ENCODE results near the gene OLFML3.
A peak's percentile ranks its signal among the peaks of the same experiment; 100 is the strongest.
"Not testable (repeated sequence)": the region's sequence is repeated elsewhere in the genome, so short reads cannot be mapped to it uniquely, and the experiment has no call there.

The OLFML3 gene, protein sequence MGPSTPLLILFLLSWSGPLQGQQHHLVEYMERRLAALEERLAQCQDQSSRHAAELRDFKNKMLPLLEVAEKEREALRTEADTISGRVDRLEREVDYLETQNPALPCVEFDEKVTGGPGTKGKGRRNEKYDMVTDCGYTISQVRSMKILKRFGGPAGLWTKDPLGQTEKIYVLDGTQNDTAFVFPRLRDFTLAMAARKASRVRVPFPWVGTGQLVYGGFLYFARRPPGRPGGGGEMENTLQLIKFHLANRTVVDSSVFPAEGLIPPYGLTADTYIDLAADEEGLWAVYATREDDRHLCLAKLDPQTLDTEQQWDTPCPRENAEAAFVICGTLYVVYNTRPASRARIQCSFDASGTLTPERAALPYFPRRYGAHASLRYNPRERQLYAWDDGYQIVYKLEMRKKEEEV

DNA sequence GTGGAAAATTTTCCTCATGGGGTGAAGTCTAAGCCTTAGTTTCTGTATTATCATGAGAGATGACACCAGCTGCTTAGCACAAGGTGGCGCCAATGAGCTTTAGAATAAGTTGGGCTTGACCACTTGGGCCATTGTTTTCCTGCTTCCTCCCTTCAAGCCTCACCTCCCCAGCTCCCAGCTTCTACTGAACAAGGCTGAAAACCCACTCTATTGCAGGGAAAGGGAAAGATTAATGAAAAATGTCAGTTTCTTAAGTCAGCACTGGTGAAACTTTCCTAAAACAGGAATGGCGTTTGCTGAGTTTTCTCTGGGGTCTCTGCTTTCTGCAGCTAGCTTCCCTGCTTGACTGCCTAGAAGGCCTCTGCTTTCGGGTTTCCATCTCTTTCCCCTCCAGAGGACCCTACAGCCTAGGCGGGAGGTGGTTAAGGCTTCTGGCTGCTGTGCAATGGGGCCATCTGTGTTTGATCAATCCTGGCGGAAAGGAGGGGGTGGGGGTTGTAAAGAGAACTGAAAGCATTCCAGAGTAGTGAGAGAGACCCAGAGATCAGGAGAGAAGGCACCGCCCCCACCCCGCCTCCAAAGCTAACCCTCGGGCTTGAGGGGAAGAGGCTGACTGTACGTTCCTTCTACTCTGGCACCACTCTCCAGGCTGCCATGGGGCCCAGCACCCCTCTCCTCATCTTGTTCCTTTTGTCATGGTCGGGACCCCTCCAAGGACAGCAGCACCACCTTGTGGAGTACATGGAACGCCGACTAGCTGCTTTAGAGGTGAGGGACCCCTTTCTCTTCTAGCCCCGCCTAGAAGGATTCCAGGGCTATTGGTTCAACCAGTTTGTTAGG, at the start of gene OLFML3:
TSS of gene OLFML3 (plus strand) at position 612 of the 840 bp plus-strand sequence. CDS start at position 655, 43 bp downstream.
- DNase-seq, result peak; percentile 57

DNA sequence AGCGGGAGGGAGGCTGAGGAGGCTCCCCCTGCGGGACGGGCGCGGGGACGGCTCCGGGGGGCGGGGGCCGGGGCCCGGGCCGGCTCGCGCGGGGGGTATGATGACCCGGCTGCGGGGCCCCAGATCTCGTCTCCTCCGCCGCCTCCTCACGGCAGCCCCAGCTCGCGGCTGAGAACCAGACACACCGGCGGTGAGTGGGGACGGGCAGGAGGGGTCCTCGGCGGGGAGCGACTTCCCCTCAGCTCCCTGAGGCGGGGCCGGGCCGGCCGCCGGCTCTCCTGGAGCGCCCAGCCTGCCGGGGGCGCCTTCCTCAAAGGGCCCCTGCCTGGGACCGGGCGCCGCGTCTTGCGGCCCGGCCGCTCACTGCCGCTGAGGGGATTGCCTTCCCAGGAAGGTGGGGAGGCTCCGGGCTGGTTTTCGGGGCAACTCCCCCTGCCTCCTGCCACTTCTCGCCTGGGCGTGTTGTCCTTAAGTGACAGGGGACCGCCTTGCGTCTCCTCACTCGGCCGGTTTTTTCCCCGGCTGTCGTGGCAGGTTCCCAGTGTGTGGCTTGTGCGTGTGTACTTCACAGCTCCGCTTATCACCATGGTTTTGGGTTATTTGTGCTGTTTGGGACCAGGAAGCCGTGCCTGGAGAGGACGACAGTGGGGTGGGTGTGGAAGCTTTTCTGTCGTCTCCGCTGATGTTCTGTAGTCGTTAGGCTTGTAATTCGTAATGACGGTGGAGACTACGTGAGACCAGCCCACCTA, 49.4 kb upstream of the OLFML3 start:
- DNase-seq, result peak; percentile 7

DNA sequence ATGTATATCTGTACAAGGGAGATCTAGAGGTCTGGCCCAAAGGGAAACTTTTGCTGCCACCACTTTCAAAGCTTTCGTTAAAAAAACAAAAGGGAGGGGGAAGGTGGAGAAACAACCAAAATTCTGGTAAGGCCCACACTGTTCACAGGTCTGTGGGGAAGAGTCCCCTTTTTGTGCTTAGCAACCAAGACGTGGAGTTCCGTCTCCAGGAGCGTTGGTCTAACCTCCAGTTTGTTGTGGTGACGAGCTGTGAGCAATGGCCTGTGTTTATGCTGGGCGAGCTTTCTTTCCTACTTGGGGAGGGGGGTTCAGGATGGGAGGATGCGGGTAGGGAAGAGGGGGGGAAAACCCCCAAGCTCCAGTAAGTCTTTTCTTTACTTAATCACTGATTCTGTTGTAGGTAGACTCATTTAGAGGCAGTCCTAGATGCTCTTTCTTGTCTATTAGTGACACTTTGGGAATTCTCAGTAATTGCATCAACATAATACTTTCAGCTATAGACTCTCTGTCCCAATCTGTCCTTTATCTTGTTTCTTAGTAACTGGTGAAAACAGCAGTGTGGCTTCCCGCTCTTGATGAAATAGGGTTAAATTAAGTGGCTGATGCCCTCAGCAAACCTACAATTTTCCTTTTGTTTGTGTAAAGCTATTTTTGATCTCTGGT, 48.6 kb upstream of the OLFML3 start:
- DNase-seq, result no peak

DNA sequence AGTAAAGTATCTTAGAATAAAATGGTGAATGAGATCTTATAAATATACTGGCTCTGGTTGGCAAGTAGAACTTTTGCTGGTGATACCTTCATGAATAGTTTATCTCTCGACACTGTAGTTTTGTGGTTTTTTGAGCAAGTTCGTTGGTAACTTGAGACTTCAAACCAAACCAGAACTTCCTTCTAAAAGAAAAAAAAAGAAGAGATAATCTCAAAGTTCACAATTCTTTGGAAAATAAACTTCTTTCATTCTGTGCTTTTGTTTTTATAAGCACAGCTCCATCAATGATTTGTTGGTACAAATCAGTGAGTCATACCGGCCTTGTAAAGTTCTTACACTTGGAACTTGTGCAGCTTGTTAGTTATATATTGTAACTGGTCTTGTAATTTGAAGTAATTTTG, 47.8 kb upstream of the OLFML3 start:
- no peak for DNase-seq

DNA sequence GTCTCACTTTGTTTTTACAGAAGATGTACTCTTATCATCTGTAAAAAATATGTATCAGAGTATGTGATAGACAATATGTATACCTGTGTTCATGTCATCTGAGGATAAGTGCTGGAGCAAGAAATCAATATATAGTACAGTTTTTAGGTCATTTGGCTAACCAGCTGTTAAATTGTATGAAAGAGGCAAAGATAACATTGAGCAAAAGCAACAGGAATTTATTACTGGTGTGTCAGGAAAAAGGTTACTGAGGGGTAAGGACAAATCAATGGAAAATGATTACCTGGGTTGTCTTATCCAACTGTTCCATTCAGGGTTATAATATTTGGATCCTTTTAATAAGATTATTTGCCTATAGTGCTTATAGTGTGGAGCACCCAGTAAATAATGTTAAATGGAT, 45.3 kb upstream of the OLFML3 start:
- DNase-seq, result no peak

DNA sequence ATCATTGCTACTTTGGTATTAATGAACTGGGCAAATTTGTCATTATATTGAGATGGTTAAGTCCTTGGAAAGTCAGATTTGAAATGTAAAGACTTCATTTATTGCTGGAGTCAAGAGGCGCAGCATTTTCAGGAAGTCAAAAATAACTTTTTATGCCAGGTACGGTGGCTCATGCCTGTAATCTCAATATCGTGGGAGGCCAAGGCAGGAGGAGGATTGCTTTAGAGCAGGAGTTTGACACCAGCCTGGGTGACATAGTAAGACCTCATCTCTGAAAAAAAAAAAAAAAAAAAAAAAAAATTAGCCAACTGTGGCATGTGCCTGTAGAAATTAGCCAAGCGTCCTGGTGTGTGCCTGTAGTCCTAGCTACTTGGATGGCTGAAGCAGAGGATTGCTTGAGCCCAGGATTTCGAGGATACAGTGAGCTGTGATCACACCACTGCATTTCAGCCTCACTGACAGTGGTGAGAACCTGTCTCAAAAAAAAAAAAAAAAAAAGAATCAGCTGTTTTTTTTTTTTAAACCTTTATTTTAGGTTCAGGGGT, 44.7 kb upstream of the OLFML3 start:
- no peak for DNase-seq

DNA sequence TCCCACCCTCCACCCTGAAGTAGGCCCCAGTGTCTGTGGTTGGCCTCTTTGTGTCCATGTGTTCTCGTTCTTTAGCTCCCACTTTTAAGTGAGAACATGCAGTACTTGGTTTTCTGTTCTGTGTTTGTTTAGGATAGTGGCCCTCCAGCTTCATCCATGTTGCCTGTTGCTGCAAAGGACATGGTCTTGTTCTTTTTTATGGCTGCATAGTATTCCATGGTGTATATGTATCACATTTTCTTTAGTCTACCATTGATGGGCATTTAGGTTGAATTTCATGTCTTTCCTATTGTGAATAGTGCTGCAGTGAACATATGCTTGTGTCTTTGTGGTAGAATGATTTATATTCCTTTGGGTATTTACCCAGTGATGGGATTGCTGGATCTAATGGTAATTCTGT, 44.1 kb upstream of the OLFML3 start:
- no peak for DNase-seq

DNA sequence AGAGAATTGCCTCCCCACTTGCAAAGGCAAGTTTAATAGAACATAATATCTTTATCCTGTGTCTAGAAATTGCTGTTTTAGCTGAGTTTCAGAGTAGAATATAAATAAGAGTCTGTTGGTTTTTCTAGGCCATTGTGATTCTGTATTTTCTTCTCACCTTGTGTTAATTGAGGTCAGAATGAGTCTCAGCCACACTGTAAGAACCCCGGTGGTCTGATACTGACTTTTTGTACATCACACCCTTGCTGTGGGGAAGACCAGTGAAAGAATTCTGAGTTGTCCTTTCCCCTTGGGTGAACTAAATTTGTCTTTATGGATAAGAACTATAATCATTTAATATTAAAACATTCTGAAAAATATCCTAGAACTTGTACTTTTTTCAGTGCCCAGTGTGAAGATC, 43.3 kb upstream of the OLFML3 start:
- DNase-seq, result no peak

DNA sequence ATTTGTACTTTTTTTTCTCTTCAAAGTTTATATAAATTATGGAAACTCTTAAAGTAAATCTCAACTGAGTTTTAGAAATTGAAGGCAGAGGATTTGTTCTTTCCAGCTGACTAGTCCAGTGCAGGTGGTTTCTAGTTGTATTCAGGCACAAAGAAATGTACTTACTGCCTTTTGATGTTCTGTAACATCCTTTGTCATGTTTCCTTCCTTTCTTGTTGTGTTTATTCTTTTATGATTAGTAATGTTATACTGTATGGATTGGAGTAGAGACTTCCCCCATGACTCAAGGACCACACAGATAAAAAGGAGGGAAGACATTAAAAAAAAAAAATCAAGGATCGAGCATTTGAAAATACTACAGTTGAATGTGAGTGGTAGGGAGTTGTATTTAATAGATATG, 42.1 kb upstream of the OLFML3 start:
- DNase-seq, result no peak

DNA sequence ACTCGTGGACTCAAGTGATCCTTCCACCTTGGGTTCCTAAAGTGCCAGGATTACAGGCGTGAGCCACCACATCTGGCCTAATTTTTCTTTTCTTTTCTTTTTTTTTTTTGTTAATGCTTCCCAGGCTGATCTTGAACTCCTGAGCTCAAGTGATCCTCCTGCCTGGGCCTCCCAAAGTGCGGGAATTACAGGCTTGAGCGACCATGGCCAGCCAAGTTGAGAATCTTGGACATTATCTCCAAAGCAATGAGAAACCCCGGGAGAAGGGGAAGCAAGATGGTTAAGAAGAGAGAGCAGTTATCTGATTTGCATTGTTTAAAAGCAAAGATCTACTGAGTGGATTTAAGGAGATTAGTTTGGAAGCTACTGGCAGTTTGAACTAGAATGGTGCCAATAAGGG, 41.1 kb upstream of the OLFML3 start:
- no peak for DNase-seq

DNA sequence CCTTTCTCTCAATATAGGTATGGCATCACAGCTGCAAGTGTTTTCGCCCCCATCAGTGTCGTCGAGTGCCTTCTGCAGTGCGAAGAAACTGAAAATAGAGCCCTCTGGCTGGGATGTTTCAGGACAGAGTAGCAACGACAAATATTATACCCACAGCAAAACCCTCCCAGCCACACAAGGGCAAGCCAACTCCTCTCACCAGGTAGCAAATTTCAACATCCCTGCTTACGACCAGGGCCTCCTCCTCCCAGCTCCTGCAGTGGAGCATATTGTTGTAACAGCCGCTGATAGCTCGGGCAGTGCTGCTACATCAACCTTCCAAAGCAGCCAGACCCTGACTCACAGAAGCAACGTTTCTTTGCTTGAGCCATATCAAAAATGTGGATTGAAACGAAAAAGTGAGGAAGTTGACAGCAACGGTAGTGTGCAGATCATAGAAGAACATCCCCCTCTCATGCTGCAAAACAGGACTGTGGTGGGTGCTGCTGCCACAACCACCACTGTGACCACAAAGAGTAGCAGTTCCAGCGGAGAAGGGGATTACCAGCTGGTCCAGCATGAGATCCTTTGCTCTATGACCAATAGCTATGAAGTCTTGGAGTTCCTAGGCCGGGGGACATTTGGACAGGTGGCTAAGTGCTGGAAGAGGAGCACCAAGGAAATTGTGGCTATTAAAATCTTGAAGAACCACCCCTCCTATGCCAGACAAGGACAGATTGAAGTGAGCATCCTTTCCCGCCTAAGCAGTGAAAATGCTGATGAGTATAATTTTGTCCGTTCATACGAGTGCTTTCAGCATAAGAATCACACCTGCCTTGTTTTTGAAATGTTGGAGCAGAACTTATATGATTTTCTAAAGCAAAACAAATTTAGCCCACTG, 38.7 kb upstream of the OLFML3 start:
- no peak for DNase-seq

DNA sequence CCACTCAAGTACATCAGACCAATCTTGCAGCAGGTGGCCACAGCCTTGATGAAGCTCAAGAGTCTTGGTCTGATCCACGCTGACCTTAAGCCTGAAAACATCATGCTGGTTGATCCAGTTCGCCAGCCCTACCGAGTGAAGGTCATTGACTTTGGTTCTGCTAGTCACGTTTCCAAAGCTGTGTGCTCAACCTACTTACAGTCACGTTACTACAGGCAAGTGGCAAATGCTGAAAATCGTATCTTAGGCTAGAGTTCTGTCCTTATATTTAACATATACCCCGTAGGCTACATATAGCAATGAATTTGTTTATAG, 38.1 kb upstream of the OLFML3 start:
- no peak for DNase-seq

DNA sequence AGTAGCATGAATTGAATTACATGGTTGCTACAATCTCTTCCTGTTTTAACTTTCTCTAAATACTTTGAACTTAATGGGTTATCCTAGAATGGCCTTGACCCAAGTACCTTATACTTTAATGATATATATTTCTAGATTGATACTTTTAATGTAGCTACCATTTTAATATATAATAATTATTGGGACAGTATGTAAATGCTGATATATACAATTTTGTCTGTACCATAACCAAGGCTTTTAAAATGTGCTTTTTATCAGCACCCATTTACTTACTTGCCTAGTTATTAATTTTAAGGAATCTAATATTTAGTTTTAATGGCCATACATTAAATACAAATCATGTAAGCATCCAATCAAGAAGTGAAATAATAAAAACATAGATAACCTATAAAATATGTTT, 36.7 kb upstream of the OLFML3 start:
- DNase-seq, result no peak

DNA sequence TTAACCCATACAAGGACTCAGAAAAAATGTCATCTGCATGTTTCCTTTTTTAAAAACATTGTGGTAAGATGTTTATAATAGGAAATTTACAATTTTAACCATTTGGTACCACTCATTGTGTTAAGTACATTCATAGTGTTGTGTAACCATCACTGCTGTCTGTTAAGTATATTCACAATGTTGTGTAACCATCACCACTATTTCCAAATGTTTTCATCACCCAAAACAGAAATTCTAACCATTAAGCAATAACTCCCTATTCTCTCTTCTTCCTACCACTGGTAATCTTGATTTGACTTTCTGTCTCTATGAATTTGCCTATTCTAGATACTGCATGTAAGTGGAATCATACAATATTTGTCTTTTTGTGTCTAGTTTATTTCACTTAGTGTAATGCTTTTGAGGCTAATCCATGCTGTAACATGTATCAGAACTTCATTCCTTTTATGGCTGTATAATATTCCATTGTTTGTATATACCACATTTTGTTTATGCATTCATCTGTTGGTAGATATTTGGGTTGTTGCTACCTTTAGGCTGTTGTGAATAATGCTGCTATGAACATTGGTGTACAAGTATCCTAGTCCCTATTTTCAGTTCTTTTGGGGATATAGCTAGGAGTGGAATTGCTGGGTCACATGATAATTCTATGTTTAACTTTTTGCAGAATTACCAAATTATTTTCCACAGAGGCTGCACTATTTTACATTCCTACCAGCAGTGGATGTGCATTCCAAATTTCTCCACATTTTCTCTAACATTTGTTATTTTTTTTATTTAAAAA, 36.1 kb upstream of the OLFML3 start:
- DNase-seq, result no peak

DNA sequence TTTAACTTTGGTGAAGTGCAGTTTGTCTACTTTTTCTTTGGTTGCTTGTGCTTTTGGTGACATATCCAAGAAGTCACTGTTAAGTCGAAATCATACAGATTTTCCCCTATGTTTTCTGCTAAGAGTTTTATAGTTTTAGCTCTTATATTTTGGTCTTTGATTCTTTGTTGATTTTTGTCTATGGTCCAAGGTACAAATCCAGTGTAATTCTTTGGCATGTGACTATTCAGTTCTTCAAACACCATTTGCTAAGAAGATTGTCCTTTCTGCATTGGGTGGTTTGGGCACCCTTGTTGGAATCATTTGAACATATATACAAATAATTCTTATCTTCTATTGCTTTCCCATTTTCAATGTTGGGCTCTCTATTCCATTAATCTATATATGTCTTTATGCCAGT, 33.9 kb upstream of the OLFML3 start:
- no peak for DNase-seq

DNA sequence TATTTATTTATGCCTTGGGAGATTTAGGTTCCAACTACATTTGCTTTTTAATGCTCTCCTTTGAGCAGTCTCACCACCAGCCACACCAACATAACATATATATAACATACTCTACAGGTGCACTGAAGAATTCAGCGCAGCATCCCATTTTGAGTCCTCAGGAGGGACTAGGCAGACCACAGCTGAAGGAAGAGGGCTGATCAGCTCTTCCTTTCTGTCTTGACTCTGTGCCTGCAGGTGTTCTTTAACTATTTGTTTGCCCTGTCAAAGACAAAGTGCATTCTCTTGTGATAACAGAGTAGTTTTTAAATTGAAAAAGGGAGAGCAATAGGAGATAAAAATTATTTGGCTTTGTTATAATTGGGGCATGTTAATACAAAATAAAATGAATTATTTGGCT, 33.2 kb upstream of the OLFML3 start:
- no peak for DNase-seq

DNA sequence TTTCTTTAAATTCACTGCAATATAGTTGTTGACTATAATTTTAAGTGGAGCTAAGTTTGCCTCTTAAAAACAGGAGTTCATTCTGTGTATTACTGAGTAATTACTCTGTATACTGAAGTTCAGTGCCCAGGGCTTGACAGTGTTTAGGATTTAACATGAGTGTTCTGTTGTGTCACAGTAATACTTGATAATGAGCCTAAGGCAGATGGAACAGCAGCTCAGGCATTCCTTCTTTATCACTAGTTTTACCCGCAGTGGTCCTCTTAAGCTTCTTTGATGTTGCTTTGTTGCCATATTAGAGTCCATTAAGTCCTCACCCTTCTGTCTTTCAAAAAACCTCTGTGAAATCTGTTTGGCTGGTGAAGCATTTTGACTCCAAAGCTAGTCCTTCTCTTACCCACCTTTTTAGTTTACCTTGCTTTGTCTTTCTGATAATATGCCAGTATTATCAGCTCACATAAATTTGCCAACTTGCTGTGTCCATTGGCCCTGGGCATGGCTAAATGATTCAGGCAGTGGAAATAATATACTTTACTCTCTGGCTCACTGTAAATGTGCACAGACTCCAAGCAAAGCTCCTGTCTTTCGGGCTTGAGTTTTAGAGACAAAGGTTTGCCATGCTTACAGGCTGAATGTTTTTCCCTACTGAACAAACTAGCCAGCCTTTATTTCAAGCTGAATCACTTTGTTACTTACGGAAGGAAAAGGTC, 32.4 kb upstream of the OLFML3 start:
- DNase-seq, result no peak

DNA sequence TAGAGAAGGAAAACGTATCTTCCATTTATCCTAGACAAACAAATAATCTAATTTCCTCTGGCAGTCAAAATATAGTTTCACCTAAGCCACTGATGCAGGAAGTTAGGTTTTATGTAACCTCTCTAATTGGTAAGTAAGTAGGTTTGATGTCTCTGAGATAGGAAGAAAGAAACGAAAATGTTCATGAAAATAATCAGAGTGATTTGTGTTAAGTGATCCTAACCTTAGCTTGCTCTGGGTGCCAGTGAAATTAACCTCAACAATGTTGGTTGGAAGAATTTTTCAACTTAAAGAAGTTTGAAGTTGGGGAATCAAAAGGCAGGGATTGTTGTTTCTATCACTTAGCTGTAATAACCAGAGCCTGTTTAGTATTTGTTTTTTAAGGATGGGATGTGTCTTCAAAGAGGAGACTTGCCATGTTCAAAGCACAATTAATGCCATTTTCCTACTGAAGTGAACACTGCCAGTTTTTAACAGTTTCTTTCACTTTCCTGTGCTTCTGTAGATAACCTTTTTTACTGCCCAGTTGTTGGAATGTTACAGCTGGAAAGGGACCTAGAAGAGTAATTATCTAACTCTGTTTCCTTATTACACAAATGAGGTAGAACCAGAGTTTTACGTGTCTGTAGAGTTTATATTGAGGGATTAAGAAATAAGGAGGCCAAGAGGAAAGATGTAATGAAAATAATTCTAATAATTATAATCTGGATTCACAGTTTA, 31.7 kb upstream of the OLFML3 start:
- DNase-seq, result no peak

DNA sequence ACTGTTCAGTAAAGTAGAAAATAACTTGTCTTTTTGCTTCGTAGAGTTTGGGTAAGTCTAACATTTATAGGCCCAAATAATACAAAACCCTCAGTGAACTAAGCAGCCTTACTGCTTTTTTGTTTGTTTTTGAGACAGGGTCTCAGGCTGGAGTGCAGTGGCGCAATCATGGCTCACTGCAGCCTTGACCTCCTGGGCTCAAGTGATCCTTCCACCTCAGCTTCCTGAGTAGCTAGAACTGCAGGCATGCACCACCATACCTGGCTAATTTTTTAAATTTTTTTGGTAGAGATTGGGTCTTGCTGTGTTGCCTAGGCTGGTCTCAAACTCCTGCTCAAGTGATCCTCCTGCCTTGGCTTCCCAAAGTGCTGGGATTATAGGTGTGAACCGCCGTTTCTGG, 31.1 kb upstream of the OLFML3 start:
- not testable (repeated sequence) for DNase-seq

DNA sequence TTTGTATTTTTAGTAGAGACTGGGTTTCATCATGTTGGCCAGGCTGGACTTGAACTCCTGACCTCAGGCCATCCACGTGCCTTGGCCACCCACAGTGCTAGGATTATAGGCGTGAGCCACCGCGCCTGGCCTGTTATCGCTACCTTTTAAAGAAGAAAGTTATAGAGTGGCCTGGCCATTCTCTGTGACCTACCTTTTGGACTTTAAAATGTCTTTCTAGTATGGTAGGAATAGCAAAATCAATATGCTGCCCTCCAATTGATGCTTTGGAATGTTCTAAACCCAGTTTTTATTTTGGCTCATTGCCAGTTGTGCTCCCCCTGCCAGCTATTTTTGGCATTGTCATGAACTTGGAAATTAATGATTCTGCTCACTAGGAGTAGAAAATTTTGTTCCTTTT, 30.3 kb upstream of the OLFML3 start:
- DNase-seq, result no peak

All from DMS79 (cell line).